AG10803 (cell line): ENCODE measurements around the gene TECTA.

Source experiments
- DNase-seq: peaks from one replicate; pipeline ENCODE4 v3.0.0; 2010; ENCODE audit warnings: low read depth
- H3K4me3 ChIP-seq: 2 replicates; pipeline ENCODE4 v1.5.1; 2011; ENCODE audit warnings: mild to moderate bottlenecking, low read length, control low read depth
- CTCF ChIP-seq: conservative IDR thresholded peaks from 2 replicates; pipeline ENCODE4 v1.5.1; 2011; ENCODE audit warnings: mild to moderate bottlenecking, low read length, control low read depth, inconsistent platforms

TECTA gene

GRCh38 chr11:121090145-121090721 lies 10.8 kb upstream of the TECTA start:
- no peak for DNase-seq
- no peak for TF ChIP-seq CTCF
- no peak overlapping the region for H3K4me3 ChIP-seq

GRCh38 chr11:121091492-121092152 lies 9.4 kb upstream of the TECTA start:
- TF ChIP-seq CTCF = no peak
- no peak overlapping the region for H3K4me3 ChIP-seq
- DNase-seq = no peak

- TF ChIP-seq CTCF = no peak
- H3K4me3 ChIP-seq = no peak overlapping the region
- DNase-seq = no peak
Measured at GRCh38 chr11:121095561-121095960, 5.5 kb upstream of the TECTA start.

GRCh38 chr11:121099364-121099763 lies 1.7 kb upstream of the TECTA start:
- no peak for DNase-seq
- TF ChIP-seq CTCF = no peak
- no peak overlapping the region for H3K4me3 ChIP-seq

GRCh38 chr11:121099885-121100284 lies 1.2 kb upstream of the TECTA start:
- no peak overlapping the region for H3K4me3 ChIP-seq
- peak; percentile 24 for DNase-seq
- no peak for TF ChIP-seq CTCF

GRCh38 chr11:121104312-121104762 lies 3.3 kb downstream of the TECTA start:
- DNase-seq = no peak
- no peak for TF ChIP-seq CTCF
- no peak overlapping the region for H3K4me3 ChIP-seq

GRCh38 chr11:121105063-121105480 lies 4.0 kb downstream of the TECTA start:
- no peak for TF ChIP-seq CTCF
- H3K4me3 ChIP-seq = no peak overlapping the region
- DNase-seq = peak; percentile 9
